Adipocyte (in vitro differentiated cells): Measurements from ENCODE around the gene POU6F2.

Experiments used
- DNase-seq: peaks from one replicate; pipeline ENCODE4 v3.0.0-alpha.2; 2015; ENCODE audit warnings: low read depth
- H3K27me3 ChIP-seq: replicated peaks from 2 replicates; pipeline ENCODE4 v1.7.0; 2013; ENCODE audit warnings: mild to moderate bottlenecking, low read length, moderate library complexity; ENCODE audit not compliant: control insufficient read depth, insufficient read depth
- H3K36me3 ChIP-seq: 2 replicates; pipeline ENCODE4 v1.7.0; 2013; ENCODE audit warnings: low read length, mild to moderate bottlenecking, moderate library complexity; ENCODE audit not compliant: control insufficient read depth, insufficient read depth, severe bottlenecking
- H3K4me1 ChIP-seq: 2 replicates; pipeline ENCODE4 v1.7.0; 2013; ENCODE audit warnings: mild to moderate bottlenecking, low read length, moderate library complexity; ENCODE audit not compliant: control insufficient read depth, insufficient read depth
- H3K4me3 ChIP-seq: 2 replicates; pipeline ENCODE4 v1.7.0; 2013; ENCODE audit warnings: mild to moderate bottlenecking, low read length, moderate library complexity
- H3K9ac ChIP-seq: 2 replicates; pipeline ENCODE4 v1.7.0; 2013; ENCODE audit warnings: mild to moderate bottlenecking, low read length, moderate library complexity
- H3K9me3 ChIP-seq: 2 replicates; pipeline ENCODE4 v1.7.0; 2013; ENCODE audit warnings: mild to moderate bottlenecking, low read length, moderate library complexity; ENCODE audit not compliant: control insufficient read depth

Gene POU6F2

GRCh38 chr7:39383136-39383535, 405.4 kb downstream of the POU6F2 start:
- H3K36me3 ChIP-seq: no peaks in the 10 kb centered on the region
- no peaks in the 10 kb centered on the region for H3K4me1 ChIP-seq
- H3K9ac ChIP-seq: no peak overlapping the region
- no peak overlapping the region for H3K4me3 ChIP-seq
- no peaks in the 10 kb centered on the region for H3K9me3 ChIP-seq
- H3K27me3 ChIP-seq: peaks cover 16% of the 10 kb centered on the region
- DNase-seq: peak; percentile 11

GRCh38 chr7:39384386-39384785, 406.7 kb downstream of the POU6F2 start:
- no peaks in the 10 kb centered on the region for H3K9me3 ChIP-seq

GRCh38 chr7:39386718-39387117, 409.0 kb downstream of the POU6F2 start:
- Histone ChIP-seq H3K4me1 (no peaks in the 10 kb centered on the region), H3K9ac (no peak overlapping the region), H3K9me3 (no peaks in the 10 kb centered on the region), H3K27me3 (peaks cover 20% of the 10 kb centered on the region), H3K36me3 (no peaks in the 10 kb centered on the region), H3K4me3 (no peak overlapping the region)
- no peak for DNase-seq

More at GRCh38 chr7:39384386-39384785, 406.7 kb downstream of the POU6F2 start:
- Histone ChIP-seq H3K4me3 (no peak overlapping the region), H3K4me1 (no peaks in the 10 kb centered on the region), H3K27me3 (peaks cover 16% of the 10 kb centered on the region), H3K9ac (no peak overlapping the region), H3K36me3 (no peaks in the 10 kb centered on the region)
- DNase-seq: no peak

GRCh38 chr7:39392151-39392550, 414.4 kb downstream of the POU6F2 start:
- no peaks in the 10 kb centered on the region for H3K9me3 ChIP-seq
- no peaks in the 10 kb centered on the region for H3K4me1 ChIP-seq

GRCh38 chr7:39394105-39394680, 416.5 kb downstream of the POU6F2 start:
- Histone ChIP-seq H3K9ac (no peak overlapping the region), H3K4me1 (no peaks in the 10 kb centered on the region), H3K4me3 (no peak overlapping the region), H3K27me3 (peaks cover 40% of the 10 kb centered on the region), H3K36me3 (no peaks in the 10 kb centered on the region), H3K9me3 (no peaks in the 10 kb centered on the region)
- DNase-seq: no peak

More at GRCh38 chr7:39392151-39392550, 414.4 kb downstream of the POU6F2 start:
- no peak overlapping the region for H3K9ac ChIP-seq
- no peaks in the 10 kb centered on the region for H3K36me3 ChIP-seq
- peaks cover 42% of the 10 kb centered on the region for H3K27me3 ChIP-seq
- H3K4me3 ChIP-seq: no peak overlapping the region
- no peak for DNase-seq

GRCh38 chr7:39399458-39399857, 421.7 kb downstream of the POU6F2 start:
- H3K4me3 ChIP-seq: no peak overlapping the region
- H3K9ac ChIP-seq: no peak overlapping the region
- DNase-seq: no peak
- H3K4me1 ChIP-seq: no peaks in the 10 kb centered on the region
- peaks cover 19% of the 10 kb centered on the region for H3K27me3 ChIP-seq
- no peaks in the 10 kb centered on the region for H3K9me3 ChIP-seq
- no peaks in the 10 kb centered on the region for H3K36me3 ChIP-seq

GRCh38 chr7:39399986-39400385, 422.3 kb downstream of the POU6F2 start:
- DNase-seq: no peak
- H3K4me1 ChIP-seq: no peaks in the 10 kb centered on the region
- peaks cover 13% of the 10 kb centered on the region for H3K27me3 ChIP-seq
- no peak overlapping the region for H3K4me3 ChIP-seq
- no peaks in the 10 kb centered on the region for H3K36me3 ChIP-seq
- no peaks in the 10 kb centered on the region for H3K9me3 ChIP-seq
- H3K9ac ChIP-seq: no peak overlapping the region

- no peaks in the 10 kb centered on the region for H3K9me3 ChIP-seq
- DNase-seq: no peak
- H3K4me3 ChIP-seq: no peak overlapping the region
- H3K9ac ChIP-seq: no peak overlapping the region
- no peaks in the 10 kb centered on the region for H3K36me3 ChIP-seq
- peaks cover 6% of the 10 kb centered on the region for H3K27me3 ChIP-seq
- H3K4me1 ChIP-seq: no peaks in the 10 kb centered on the region
Measured at GRCh38 chr7:39400836-39401235, 423.1 kb downstream of the POU6F2 start.

- H3K36me3 ChIP-seq: no peaks in the 10 kb centered on the region
- peaks cover 9% of the 10 kb centered on the region for H3K27me3 ChIP-seq
- no peaks in the 10 kb centered on the region for H3K4me1 ChIP-seq
- no peaks in the 10 kb centered on the region for H3K9me3 ChIP-seq
- no peak for DNase-seq
- H3K9ac ChIP-seq: no peak overlapping the region
- H3K4me3 ChIP-seq: no peak overlapping the region
Measured at GRCh38 chr7:39402034-39402433, 424.3 kb downstream of the POU6F2 start.

- no peak overlapping the region for H3K9ac ChIP-seq
- H3K4me3 ChIP-seq: no peak overlapping the region
- H3K4me1 ChIP-seq: no peaks in the 10 kb centered on the region
- peaks cover 10% of the 10 kb centered on the region for H3K27me3 ChIP-seq
- no peaks in the 10 kb centered on the region for H3K9me3 ChIP-seq
- DNase-seq: no peak
- H3K36me3 ChIP-seq: no peaks in the 10 kb centered on the region
Measured at GRCh38 chr7:39404907-39405306, 427.2 kb downstream of the POU6F2 start.

GRCh38 chr7:39405581-39405980, 427.9 kb downstream of the POU6F2 start:
- H3K9ac ChIP-seq: no peak overlapping the region

GRCh38 chr7:39406467-39406866, 428.8 kb downstream of the POU6F2 start:
- Histone ChIP-seq H3K9ac (no peak overlapping the region), H3K36me3 (no peaks in the 10 kb centered on the region), H3K9me3 (no peaks in the 10 kb centered on the region), H3K4me1 (no peaks in the 10 kb centered on the region), H3K27me3 (peaks cover 10% of the 10 kb centered on the region), H3K4me3 (no peak overlapping the region)
- no peak for DNase-seq

More at GRCh38 chr7:39405581-39405980, 427.9 kb downstream of the POU6F2 start:
- Histone ChIP-seq H3K27me3 (peaks cover 10% of the 10 kb centered on the region), H3K4me1 (no peaks in the 10 kb centered on the region), H3K36me3 (no peaks in the 10 kb centered on the region), H3K9me3 (no peaks in the 10 kb centered on the region), H3K4me3 (no peak overlapping the region)
- DNase-seq: no peak
